HepG2 (cell line): ENCODE measurements around the gene CFAP100. TPM values are rescaled to one million over a fixed set of nuclear protein-coding genes. Genes with fewer than 3 reads are reported as not detected.

Source experiments
- ATAC-seq: fragments of 200-7000 bp; cut with Tn5 transposase; 3 replicates; pipeline ENCODE4 v1.9.1; 2020; ENCODE audit warnings: mild to moderate bottlenecking, moderate library complexity
- BruUV-seq: library from RNA; stranded (reverse); fragments of 400-500 nt; replicated peaks from 2 replicates; lab custom pipeline; 2021; lab: Mats Ljungman, UMichigan
- CTCF ChIA-PET: fragments of 300-600 bp; formaldehyde crosslinking; extraction: SDS; loops from one replicate; lab custom pipeline; 2021; ENCODE audit warnings: low total read pairs, inconsistent platforms, low intra/inter-chr PET ratio; lab: Yijun Ruan, JAX
- POLR2A ChIA-PET: fragments of 350-600 bp; sonication (Branson Sonifier 250); formaldehyde crosslinking; loops from one replicate; lab custom pipeline; 2020; ENCODE audit warnings: antibody characterized with exemption, inconsistent platforms; lab: Yijun Ruan, JAX
- DNase-seq: peaks from one replicate; pipeline ENCODE4 v3.0.0-alpha.2; 2015; ENCODE audit warnings: low spot score
- FAIRE-seq: peaks from 3 replicates; lab custom pipeline; 2011; peaks lifted over from hg19 to GRCh38; lab: Jason Lieb, UNC
- H2AFZ ChIP-seq: one replicate; pipeline ENCODE4 v1.6.1; 2011; ENCODE audit warnings: low read length, inconsistent platforms
- H3K27ac ChIP-seq: fragments of 300-600 bp; 3 replicates; pipeline ENCODE4 v1.8.0; 2011; ENCODE audit warnings: mixed run types, mild to moderate bottlenecking, mixed read lengths, low read length, inconsistent platforms; ENCODE audit not compliant: insufficient read depth; ENCODE audit errors: extremely low read length
- H3K27me3 ChIP-seq, 2 experiments: fragments of 200-600 bp in 1 of 2; 2 replicates in 1 of 2; 3 replicates in 1 of 2; pipeline versions ENCODE4 v1.6.0 to v1.8.0; 2011; ENCODE audit warnings: low read length in 2 of 2, mild to moderate bottlenecking in 2 of 2, moderate library complexity in 2 of 2, inconsistent platforms in 1 of 2; ENCODE audit not compliant: insufficient read depth in 2 of 2, control insufficient read depth in 1 of 2
- H3K36me3 ChIP-seq, 2 experiments: fragments of 200-600 bp in 1 of 2; replicated peaks in 1 of 2; 2 replicates in 1 of 2; 3 replicates in 1 of 2; pipeline versions ENCODE4 v1.5.1 to v1.8.0; 2011; ENCODE audit warnings: low read length in 2 of 2, inconsistent platforms in 1 of 2; ENCODE audit not compliant: insufficient read depth in 2 of 2, control insufficient read depth in 1 of 2
- H3K4me1 ChIP-seq: 2 replicates; pipeline ENCODE4 v1.5.1; 2012; ENCODE audit warnings: low read length, inconsistent platforms; ENCODE audit not compliant: insufficient read depth
- H3K4me2 ChIP-seq: 2 replicates; pipeline ENCODE4 v1.6.0; 2011; ENCODE audit warnings: low read depth, low read length, inconsistent platforms
- H3K4me3 ChIP-seq, 3 experiments: fragments of 200-600 bp in 1 of 3; sonication (generic), shearing (Covaris generic) in 1 of 3; replicated peaks in 1 of 3; 2 replicates each; pipeline ENCODE4 v1.5.1; 2011 to 2016; ENCODE audit warnings: low read length in 3 of 3, inconsistent platforms in 2 of 3, low read depth in 2 of 3, mild to moderate bottlenecking in 2 of 3, control low read depth in 1 of 3, mixed read lengths in 1 of 3; ENCODE audit not compliant: insufficient read depth in 1 of 3
- H3K79me2 ChIP-seq: one replicate; pipeline ENCODE4 v1.6.1; 2011; ENCODE audit warnings: low read length, inconsistent platforms; ENCODE audit not compliant: insufficient read depth
- H3K9ac ChIP-seq: 2 replicates; pipeline ENCODE4 v1.6.0; 2011; ENCODE audit warnings: mild to moderate bottlenecking, low read depth, low read length, inconsistent platforms; ENCODE audit not compliant: insufficient read depth
- H3K9me3 ChIP-seq: 2 replicates; pipeline ENCODE4 v1.5.1; 2012; ENCODE audit warnings: mild to moderate bottlenecking, low read length
- H4K20me1 ChIP-seq: 2 replicates; pipeline ENCODE4 v1.6.0; 2011; ENCODE audit warnings: inconsistent platforms, mild to moderate bottlenecking, low read length, moderate library complexity; ENCODE audit not compliant: insufficient read depth
- IKZF4 ChIP-seq: sonication (generic); formaldehyde crosslinking; IDR thresholded peaks from 2 replicates; pipeline ENCODE4 v1.5.1; 2020; ENCODE audit warnings: borderline replicate concordance, mild to moderate bottlenecking, low read depth, missing genetic modification reagents; ENCODE audit errors: not compliant biosample characterization
- MED8 ChIP-seq: sonication (generic); formaldehyde crosslinking; IDR thresholded peaks from 2 replicates; pipeline ENCODE4 v1.8.1; 2023; ENCODE audit warnings: mild to moderate bottlenecking, missing genetic modification reagents; ENCODE audit not compliant: insufficient replicate concordance
- NPAS2 ChIP-seq: sonication (generic); formaldehyde crosslinking; IDR thresholded peaks from 2 replicates; pipeline ENCODE4 v1.8.0; 2022; ENCODE audit warnings: mild to moderate bottlenecking, missing genetic modification reagents, borderline replicate concordance
- SMYD3 ChIP-seq: sonication (generic); formaldehyde crosslinking; IDR thresholded peaks from 2 replicates; pipeline ENCODE4 v1.8.1; 2023; ENCODE audit warnings: mild to moderate bottlenecking, missing genetic modification reagents
- TSC22D2 ChIP-seq: sonication (generic); formaldehyde crosslinking; IDR thresholded peaks from 2 replicates; pipeline ENCODE4 v1.5.1; 2020; ENCODE audit warnings: missing genetic modification reagents, mild to moderate bottlenecking, borderline replicate concordance
- ZNF430 ChIP-seq: sonication (generic); formaldehyde crosslinking; IDR thresholded peaks from 2 replicates; pipeline ENCODE4 v1.9.0; 2021; ENCODE audit warnings: mild to moderate bottlenecking, missing genetic modification reagents
- WGBS: methylation state at CpG from one replicate; pipeline ENCODE4 v1.1.6; 2017; ENCODE audit warnings: low lambda C conversion rate; 5-methylcytosine and 5-hydroxymethylcytosine counted together
- in situ Hi-C: cut with HindIII; loops from 2 replicates; pipeline ENCODE4 v1.10.0; 2017; ENCODE audit warnings: low pct_unique_long_range_greater_than_20kb; ENCODE audit not compliant: extremely low pct_ligation_motif_present
- intact Hi-C: fragments of 100-400 bp; cut with micrococcal nuclease; formaldehyde crosslinking; loops from one replicate; pipeline ENCODE4 v1.10.0; 2022; ENCODE audit not compliant: unreplicated experiment
- polyA plus RNA-seq, 8 experiments: library from polyadenylated mRNA; depleted of rRNA in 3 of 8; stranded (reverse) in 7 of 8; unstranded in 1 of 8; fragments of >200 nt; fragmentation: Illumina TruSeq in 4 of 8; extraction: Trizol in 4 of 8; gene quantifications; 2 replicates each; pipeline versions ENCODE4 v1.2.1 to v1.2.3, GENCODE V29; 2011 to 2016; ENCODE audit warnings: low read depth in 4 of 8, missing spikeins in 1 of 8, mixed read lengths in 1 of 8; ENCODE audit not compliant: insufficient read depth in 1 of 8
- total RNA-seq, 5 experiments: library from RNA; depleted of rRNA; stranded (reverse); fragments of >200 nt; fragmentation: Illumina TruSeq; extraction: Trizol; gene quantifications; 2 replicates each; pipeline ENCODE4 v1.2.3, GENCODE V29; 2016; ENCODE audit warnings: low read depth in 1 of 5

CFAP100 gene
- total and polyA plus RNA-seq, 2 of the 13 experiments (the other 11 are each of a cell fraction or from before 2014, with no cell fraction given) = 0.32 TPM; not detected in 1

- TF ChIP-seq ZNF430 (CRISPR knock-in tag) (no peak), IKZF4 (CRISPR knock-in tag) (no peak), TSC22D2 (CRISPR knock-in tag) (no peak)
- TF ChIP-seq, all 625 proteins: peak for 0
These were observed at the start of gene CFAP100 (continued) for GRCh38 chr3:126394179-126394976.

DNA sequence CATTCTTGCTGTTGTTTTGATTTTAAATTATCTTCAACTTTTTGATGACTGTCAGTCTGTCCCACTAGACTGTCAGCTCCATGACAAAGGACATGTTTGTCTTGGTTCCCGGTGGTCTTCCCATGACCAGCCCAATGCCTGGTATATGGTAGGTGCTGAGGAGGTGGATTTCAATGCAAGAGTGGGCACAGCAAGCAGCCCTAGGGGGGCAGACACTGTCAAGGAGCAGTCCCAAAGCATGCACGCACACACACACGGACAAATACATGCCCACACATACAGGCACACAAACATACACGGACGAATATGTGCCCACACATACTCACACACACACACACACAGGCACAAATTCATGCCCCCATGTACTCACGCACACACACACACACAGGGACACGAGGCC, 49.5 kb upstream of the CFAP100 start:
- no peak overlapping the region for H3K9ac ChIP-seq
- no peak overlapping the region for H3K27ac ChIP-seq
- H4K20me1 ChIP-seq = no peaks in the 10 kb centered on the region
- H3K9me3 ChIP-seq = no peaks in the 10 kb centered on the region
- no peak for DNase-seq
- H3K4me3 ChIP-seq = no peak overlapping the region
- FAIRE-seq = no peak
- ChIA-PET CTCF (no interaction called here), POLR2A (no interaction called here)
- BruUV-seq = no TSS peak
- ATAC-seq = no peak
- H3K4me2 ChIP-seq = no peak overlapping the region
- H2AFZ ChIP-seq = no peak overlapping the region
- WGBS = 93% methylated on average over 5 of the region's 7 CpGs
- no peaks in the 10 kb centered on the region for H3K27me3 ChIP-seq
- no peaks in the 10 kb centered on the region; a peak in 1 of 5 replicates for H3K36me3 ChIP-seq
- peaks cover 35% of the 10 kb centered on the region for H3K4me1 ChIP-seq
- in situ Hi-C loops (no loop called here), intact Hi-C loops (no loop called here)
- TF ChIP-seq MED8 (CRISPR knock-in tag) (no peak), NPAS2 (CRISPR knock-in tag) (no peak), SMYD3 (CRISPR knock-in tag) (no peak)
- H3K79me2 ChIP-seq = no peaks in the 10 kb centered on the region
